CD8-positive, alpha-beta memory T cell (primary cell): ENCODE results near the gene ZNFX1. TPM values are rescaled to one million over a fixed set of nuclear protein-coding genes. Genes with fewer than 3 reads are reported as not detected.
A peak's percentile ranks its signal among the peaks of the same experiment; 100 is the strongest.
"Not testable (repeated sequence)": the region's sequence is repeated elsewhere in the genome, so short reads cannot be mapped to it uniquely, and the experiment has no call there.

Source experiments
- CTCF ChIA-PET: fragments of 350-600 bp; sonication (Branson Sonifier 250); formaldehyde crosslinking; loops from one replicate; lab custom pipeline; 2021; ENCODE audit warnings: antibody characterized with exemption; lab: Charles Lee
- POLR2A ChIA-PET: fragments of 350-600 bp; sonication (Branson Sonifier 250); formaldehyde crosslinking; loops from one replicate; lab custom pipeline; 2021; ENCODE audit warnings: antibody characterized with exemption; lab: Charles Lee
- DNase-seq, 5 donors: peaks; one replicate each; pipeline versions ENCODE4 v3.0.0 to v3.0.0-alpha.2; 2020 to 2022; ENCODE audit warnings: mixed read lengths in 1 of 5
- H3K27ac ChIP-seq: one replicate; pipeline ENCODE4 v1.7.0; 2013; ENCODE audit warnings: low read depth, mild to moderate bottlenecking, low read length, moderate library complexity
- H3K27me3 ChIP-seq: 2 replicates; pipeline ENCODE4 v1.7.0; 2013; ENCODE audit warnings: low read length, mild to moderate bottlenecking; ENCODE audit not compliant: insufficient read depth, poor library complexity, severe bottlenecking
- H3K36me3 ChIP-seq: 2 replicates; pipeline ENCODE4 v1.7.0; 2013; ENCODE audit warnings: mild to moderate bottlenecking, low read length, moderate library complexity; ENCODE audit not compliant: insufficient read depth
- H3K4me1 ChIP-seq: 2 replicates; pipeline ENCODE4 v1.7.0; 2013; ENCODE audit warnings: mild to moderate bottlenecking, low read length, moderate library complexity; ENCODE audit not compliant: insufficient read depth
- H3K4me3 ChIP-seq: 2 replicates; pipeline ENCODE4 v1.7.0; 2013; ENCODE audit warnings: mild to moderate bottlenecking, low read length
- H3K9me3 ChIP-seq: 2 replicates; pipeline ENCODE4 v1.7.0; 2013; ENCODE audit warnings: mild to moderate bottlenecking, low read length
- H3K27ac Mint-ChIP-seq, 8 donors: one replicate each; pipeline ENCODE4 v1.8.0; 2020 to 2021; ENCODE audit warnings: mixed read lengths in 8 of 8, mild to moderate bottlenecking in 6 of 8, inconsistent platforms in 3 of 8, moderate library complexity in 3 of 8
- H3K27me3 Mint-ChIP-seq, 2 donors: one replicate each; pipeline ENCODE4 v1.8.0; 2020 to 2021; ENCODE audit warnings: mixed read lengths in 2 of 2, mild to moderate bottlenecking in 1 of 2, moderate library complexity in 1 of 2
- H3K36me3 Mint-ChIP-seq, 3 donors: one replicate each; pipeline ENCODE4 v1.8.0; 2020 to 2021; ENCODE audit warnings: mixed read lengths in 3 of 3, inconsistent platforms in 1 of 3, mild to moderate bottlenecking in 1 of 3
- H3K4me1 Mint-ChIP-seq, 3 donors: one replicate each; pipeline ENCODE4 v1.8.0; 2020 to 2021; ENCODE audit warnings: mixed read lengths in 3 of 3, inconsistent platforms in 1 of 3, mild to moderate bottlenecking in 1 of 3
- H3K4me3 Mint-ChIP-seq, 7 donors: one replicate each; pipeline ENCODE4 v1.8.0; 2020 to 2021; ENCODE audit warnings: mixed read lengths in 7 of 7, mild to moderate bottlenecking in 6 of 7, moderate library complexity in 4 of 7, inconsistent platforms in 2 of 7
- H3K9me3 Mint-ChIP-seq, 5 donors: one replicate each; pipeline ENCODE4 v1.8.0; 2020 to 2022; ENCODE audit warnings: mixed read lengths in 5 of 5, mild to moderate bottlenecking in 3 of 5, moderate library complexity in 2 of 5, inconsistent platforms in 1 of 5
- polyA plus RNA-seq: library from polyadenylated mRNA; unstranded; fragments of 300-500 nt; fragmentation: Illumina TruSeq; gene quantifications from one replicate; pipeline ENCODE4 v1.2.3, GENCODE V29; 2021
- total RNA-seq, 2 experiments: library from RNA; stranded (reverse); gene quantifications; one replicate each; pipeline ENCODE4 v1.2.3, GENCODE V29; 2021

The ZNFX1 gene
- total and polyA plus RNA-seq, 3 experiments from 2014 or later, result 55.7 to 75.9 (median 58.9) TPM

DNA sequence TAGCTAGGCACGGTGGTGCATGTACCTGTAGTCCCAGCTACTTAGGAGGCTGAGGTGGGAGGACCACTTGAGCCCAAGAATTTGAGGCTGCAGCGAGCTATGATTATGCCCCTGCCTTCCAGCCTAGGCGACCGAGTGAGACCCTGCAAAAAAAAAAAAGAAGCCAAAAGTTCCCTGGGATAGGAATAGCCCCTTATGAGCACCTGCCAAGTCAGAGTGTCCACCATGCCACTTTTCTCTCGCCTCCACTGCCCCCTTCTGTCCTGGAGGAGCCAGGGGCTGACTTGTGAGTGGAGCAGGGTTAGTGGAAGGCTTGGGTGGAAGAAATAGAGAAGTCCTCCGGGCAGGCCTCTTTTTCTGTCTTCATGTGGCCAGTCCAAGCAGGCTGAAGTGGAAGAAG is 70.8 kb downstream of the ZNFX1 start:
- ChIA-PET POLR2A (no interaction called here), CTCF (interaction anchor here (1.1 kb wide), 1 partner anchor 9 kb away, joined by 3 read pairs; no protein-coding TSS in a partner anchor)
- H3K27me3 ChIP-seq, result no peaks in the 10 kb centered on the region
- no peak overlapping the region for H3K4me3 ChIP-seq
- Mint-ChIP-seq H3K9me3 (peaks cover 0 to 6% (median 3%) of the 10 kb centered on the region in 5 donors), H3K27ac (no peak overlapping the region), H3K27me3 (peaks cover 0 to 1% of the 10 kb centered on the region in 2 donors), H3K4me1 (no peaks in the 10 kb centered on the region), H3K4me3 (no peak overlapping the region), H3K36me3 (peaks cover 0 to 6% (median 2%) of the 10 kb centered on the region in 3 donors)
- H3K4me1 ChIP-seq, result no peaks in the 10 kb centered on the region
- no peaks in the 10 kb centered on the region for H3K9me3 ChIP-seq
- no peaks in the 10 kb centered on the region for H3K36me3 ChIP-seq
- H3K27ac ChIP-seq, result no peak overlapping the region
- DNase-seq, result no peak

DNA sequence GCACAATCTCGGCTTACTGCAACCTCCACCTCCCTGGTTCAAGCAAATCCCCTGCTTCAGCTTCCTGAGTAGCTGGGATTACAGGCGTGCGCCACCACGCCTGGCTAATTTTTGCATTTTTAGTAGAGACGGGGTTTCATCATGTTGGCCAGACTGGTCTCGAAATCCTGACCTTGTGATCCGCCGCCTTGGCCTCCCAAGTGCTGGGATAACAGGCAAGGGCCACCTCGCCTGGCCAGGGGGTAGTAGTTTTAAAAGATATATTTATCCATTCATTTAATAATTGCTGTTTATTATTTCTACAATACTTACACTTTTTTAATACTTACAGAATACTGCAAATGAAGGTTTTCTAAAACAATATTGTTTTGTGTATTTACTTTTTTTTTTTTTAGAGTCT is 74.1 kb downstream of the ZNFX1 start:
- no peak overlapping the region for H3K4me3 ChIP-seq
- H3K36me3 ChIP-seq, result no peaks in the 10 kb centered on the region
- no peaks in the 10 kb centered on the region for H3K9me3 ChIP-seq
- H3K27ac ChIP-seq, result no peak overlapping the region
- H3K27me3 ChIP-seq, result no peaks in the 10 kb centered on the region
- H3K4me1 Mint-ChIP-seq, result no peaks in the 10 kb centered on the region
- H3K4me3 Mint-ChIP-seq, result no peak overlapping the region
- CTCF ChIA-PET, result no interaction called here
- H3K27me3 Mint-ChIP-seq, result peaks cover 0 to 1% of the 10 kb centered on the region in 2 donors
- POLR2A ChIA-PET, result no interaction called here
- H3K4me1 ChIP-seq, result no peaks in the 10 kb centered on the region
- no peaks in the 10 kb centered on the region for H3K36me3 Mint-ChIP-seq
- peaks cover 0 to 2% (median 0%) of the 10 kb centered on the region in 5 donors for H3K9me3 Mint-ChIP-seq
- H3K27ac Mint-ChIP-seq, result no peak overlapping the region
- DNase-seq, result no peak

DNA sequence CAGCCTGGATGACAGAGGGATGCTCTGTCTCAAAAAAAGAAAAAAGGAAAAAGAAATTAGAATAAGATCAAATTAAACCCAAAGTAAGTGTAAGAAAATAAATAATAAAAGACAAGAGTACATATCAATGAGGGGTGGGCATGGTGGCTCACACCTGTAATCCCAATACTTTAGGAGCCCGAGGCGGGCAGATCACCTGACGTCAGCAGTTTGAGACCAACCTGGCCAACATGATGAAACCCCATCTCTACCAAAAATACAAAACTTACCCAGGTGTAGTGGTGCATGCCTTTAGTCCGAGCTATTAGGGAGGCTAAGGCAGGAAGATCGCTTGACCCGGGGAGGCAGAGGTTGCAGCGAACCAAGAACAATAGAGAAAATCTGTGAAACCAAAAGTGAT is 74.8 kb downstream of the ZNFX1 start:
- peaks cover 0 to 2% (median 0%) of the 10 kb centered on the region in 5 donors for H3K9me3 Mint-ChIP-seq
- no peak overlapping the region for H3K27ac ChIP-seq
- H3K4me3 Mint-ChIP-seq, result no peak overlapping the region
- H3K4me3 ChIP-seq, result no peak overlapping the region
- H3K36me3 ChIP-seq, result no peaks in the 10 kb centered on the region
- peaks cover 0 to 1% of the 10 kb centered on the region in 2 donors for H3K27me3 Mint-ChIP-seq
- H3K4me1 Mint-ChIP-seq, result no peaks in the 10 kb centered on the region
- H3K4me1 ChIP-seq, result no peaks in the 10 kb centered on the region
- CTCF ChIA-PET, result interaction anchor here (1.6 kb wide), 1 partner anchor 14 kb away, joined by 6 read pairs; no protein-coding TSS in a partner anchor
- H3K9me3 ChIP-seq, result no peaks in the 10 kb centered on the region
- H3K36me3 Mint-ChIP-seq, result no peaks in the 10 kb centered on the region
- H3K27ac Mint-ChIP-seq, result peak overlapping the region in 2 of 8 donors; percentile 43 to 66
- POLR2A ChIA-PET, result no interaction called here
- DNase-seq, result no peak
- no peaks in the 10 kb centered on the region for H3K27me3 ChIP-seq

DNA sequence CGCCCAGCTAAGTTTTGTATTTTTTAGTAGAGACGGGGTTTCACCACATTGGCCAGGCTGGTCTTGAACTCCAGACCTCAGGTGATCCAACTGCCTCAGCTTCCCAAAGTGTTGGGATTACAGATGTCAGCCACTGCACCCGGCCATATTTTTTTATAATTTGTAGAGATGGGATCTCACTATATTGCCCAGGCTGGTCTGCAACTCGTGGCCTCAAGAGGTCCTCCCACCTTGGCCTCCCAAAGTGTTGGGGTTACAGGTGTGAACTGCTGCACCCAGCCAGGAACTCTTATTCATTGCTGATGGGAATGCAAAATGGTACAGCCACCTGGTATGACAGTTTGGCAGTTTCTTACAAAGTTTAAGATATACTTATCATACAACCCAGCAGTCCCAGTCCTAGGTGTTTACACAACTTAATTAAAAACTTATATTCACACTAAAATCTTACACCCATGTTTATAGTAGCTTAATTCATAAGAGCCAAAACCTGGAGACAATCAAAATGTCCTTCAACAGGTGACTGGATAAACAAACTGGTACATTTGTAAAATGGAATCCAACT is 78.0 kb downstream of the ZNFX1 start:
- Mint-ChIP-seq H3K36me3 (no peaks in the 10 kb centered on the region), H3K9me3 (peaks cover 0 to 2% (median 0%) of the 10 kb centered on the region in 5 donors), H3K27ac (no peak overlapping the region), H3K4me1 (no peaks in the 10 kb centered on the region), H3K4me3 (no peak overlapping the region), H3K27me3 (no peaks in the 10 kb centered on the region)
- Histone ChIP-seq H3K27ac (no peak overlapping the region), H3K36me3 (no peaks in the 10 kb centered on the region), H3K4me1 (no peaks in the 10 kb centered on the region), H3K4me3 (no peak overlapping the region), H3K9me3 (no peaks in the 10 kb centered on the region), H3K27me3 (no peaks in the 10 kb centered on the region)
- CTCF ChIA-PET, result interaction anchor here (1.8 kb wide), 1 partner anchor 17 kb away, joined by 6 read pairs; no protein-coding TSS in a partner anchor
- POLR2A ChIA-PET, result no interaction called here
- no peak for DNase-seq

DNA sequence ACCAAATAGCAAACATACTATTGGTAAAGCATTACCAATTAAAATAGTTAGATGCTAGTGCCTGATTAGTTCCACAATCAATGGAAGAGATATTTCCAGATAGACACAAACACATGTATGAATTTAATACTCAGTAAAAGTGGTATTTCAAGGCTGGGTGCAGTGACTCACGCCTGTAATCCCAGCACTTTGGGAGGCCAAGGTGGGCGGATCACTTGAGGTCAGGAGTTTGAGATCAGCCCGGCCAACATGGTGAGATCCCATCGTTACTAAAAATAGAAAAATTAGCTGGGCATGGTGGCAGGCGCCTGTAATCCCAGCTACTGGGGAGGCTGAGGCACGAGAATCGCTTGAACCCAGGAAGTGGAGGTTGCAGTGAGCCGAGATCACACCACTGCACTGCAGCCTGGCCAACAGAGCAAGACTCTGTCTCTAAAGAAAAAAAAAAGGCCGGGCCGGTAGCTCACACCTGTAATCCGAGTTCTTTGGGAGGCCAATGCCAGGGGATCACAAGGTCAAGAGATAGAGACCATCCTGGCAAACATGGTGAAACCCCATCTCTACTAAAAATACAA is 84.8 kb downstream of the ZNFX1 start:
- H3K27ac Mint-ChIP-seq, H3K36me3 Mint-ChIP-seq, H3K4me1 Mint-ChIP-seq, H3K27me3 Mint-ChIP-seq, POLR2A ChIA-PET, H3K4me3 Mint-ChIP-seq, H3K9me3 Mint-ChIP-seq, H3K27ac ChIP-seq, H3K4me3 ChIP-seq, H3K27me3 ChIP-seq, H3K36me3 ChIP-seq, DNase-seq, H3K9me3 ChIP-seq, H3K4me1 ChIP-seq: not testable (repeated sequence)
- CTCF ChIA-PET, result interaction anchor here (8.4 kb wide), 1 partner anchor 25 kb away, joined by 46 read pairs; the partner anchor contains the start of gene DDX27

Other genes starting within 250 kb of the ZNFX1 start
- gene CSE1L, start 231.7 kb downstream of the ZNFX1 start, total RNA-seq, result 100 to 1,000 TPM; 158 to 161 TPM
- gene CSE1L, start 231.7 kb downstream of the ZNFX1 start, polyA plus RNA-seq, result 27.6 TPM
- gene STAU1, start 89.7 kb downstream of the ZNFX1 start, total RNA-seq, result 10 to 100 TPM; 76.8 to 77.6 TPM
- gene STAU1, start 89.7 kb downstream of the ZNFX1 start, polyA plus RNA-seq, result 40.5 TPM
- 10 to 100 TPM; 67.3 to 68.7 TPM for gene DDX27, start 58.6 kb downstream of the ZNFX1 start, total RNA-seq
- gene DDX27, start 58.6 kb downstream of the ZNFX1 start, polyA plus RNA-seq, result 50.1 TPM
- under 1 TPM in 1 of 2 experiments, not detected in 1; 0.77 TPM for gene KCNB1, start 204.6 kb upstream of the ZNFX1 start, total RNA-seq
- not detected for gene KCNB1, start 204.6 kb upstream of the ZNFX1 start, polyA plus RNA-seq